Liver (tissue), 9 donors: ENCODE data around the gene GSE1. TPM values are rescaled to one million over a fixed set of nuclear protein-coding genes. Genes with fewer than 3 reads are reported as not detected.

Experiments
- DNase-seq: peaks from one replicate; pipeline ENCODE4 v3.0.0-alpha.2; 2017; ENCODE audit warnings: low spot score
- H3K27ac ChIP-seq, 2 donors: one replicate each; pipeline ENCODE4 v1.7.0; 2013; ENCODE audit warnings: inconsistent platforms in 2 of 2, low read length in 2 of 2, control low read depth in 1 of 2, low read depth in 1 of 2, mild to moderate bottlenecking in 1 of 2
- H3K27me3 ChIP-seq, 4 donors: one replicate each; pipeline versions ENCODE4 v1.6.1 to v1.7.0; 2013; ENCODE audit warnings: low read length in 3 of 4, inconsistent platforms in 1 of 4, mild to moderate bottlenecking in 1 of 4, moderate library complexity in 1 of 4; ENCODE audit not compliant: control insufficient read depth in 4 of 4, insufficient read depth in 4 of 4
- H3K36me3 ChIP-seq, 4 donors: one replicate each; pipeline versions ENCODE4 v1.6.1 to v1.7.0; 2013; ENCODE audit warnings: low read length in 3 of 4, mild to moderate bottlenecking in 3 of 4, low read depth in 1 of 4, moderate library complexity in 1 of 4; ENCODE audit not compliant: control insufficient read depth in 4 of 4, insufficient read depth in 3 of 4
- H3K4me1 ChIP-seq, 4 donors: one replicate each; pipeline versions ENCODE4 v1.6.1 to v1.7.0; 2013; ENCODE audit warnings: low read length in 3 of 4, mild to moderate bottlenecking in 3 of 4, moderate library complexity in 1 of 4; ENCODE audit not compliant: control insufficient read depth in 4 of 4, insufficient read depth in 4 of 4
- H3K4me3 ChIP-seq, 3 donors: one replicate each; pipeline versions ENCODE4 v1.6.1 to v1.7.0; 2013; ENCODE audit warnings: low read length in 3 of 3, control low read depth in 1 of 3, low read depth in 1 of 3, mild to moderate bottlenecking in 1 of 3
- H3K9ac ChIP-seq, 2 donors: one replicate each; pipeline ENCODE4 v1.7.0; 2013; ENCODE audit warnings: low read length in 2 of 2, mild to moderate bottlenecking in 2 of 2, moderate library complexity in 2 of 2, control low read depth in 1 of 2, low read depth in 1 of 2
- H3K9me3 ChIP-seq, 4 donors: one replicate each; pipeline versions ENCODE4 v1.6.1 to v1.7.0; 2013; ENCODE audit warnings: low read length in 3 of 4; ENCODE audit not compliant: control insufficient read depth in 4 of 4
- ATF3 ChIP-seq: IDR thresholded peaks from 2 replicates; pipeline ENCODE4 v1.6.1; 2016; ENCODE audit warnings: antibody characterized with exemption
- CTCF ChIP-seq: fragments of 150-350 bp; IDR thresholded peaks from 2 replicates; pipeline ENCODE4 v1.5.1; 2017; ENCODE audit warnings: improper control_type of control experiment, low read depth, low read length; ENCODE audit not compliant: missing input control
- EGR1 ChIP-seq, 2 donors: IDR thresholded peaks; 2 replicates each; pipeline ENCODE4 v1.6.1; 2016 to 2018; ENCODE audit warnings: antibody characterized with exemption in 2 of 2, low read depth in 2 of 2
- FOXA1 ChIP-seq: IDR thresholded peaks from 2 replicates; pipeline ENCODE4 v1.6.1; 2016; ENCODE audit warnings: antibody characterized with exemption
- FOXA2 ChIP-seq: IDR thresholded peaks from 2 replicates; pipeline ENCODE4 v1.6.1; 2016; ENCODE audit warnings: antibody characterized with exemption
- GABPA ChIP-seq, 2 donors: IDR thresholded peaks in 1 of 2; conservative IDR thresholded peaks in 1 of 2; 2 replicates each; pipeline ENCODE4 v1.6.1; 2016; ENCODE audit warnings: antibody characterized with exemption in 2 of 2, mild to moderate bottlenecking in 1 of 2, moderate library complexity in 1 of 2
- HNF4A ChIP-seq, 2 donors: conservative IDR thresholded peaks; 2 replicates each; pipeline ENCODE4 v1.6.1; 2016; ENCODE audit warnings: antibody characterized with exemption in 2 of 2, mild to moderate bottlenecking in 2 of 2
- HNF4G ChIP-seq: IDR thresholded peaks from 2 replicates; pipeline ENCODE4 v1.6.1; 2016; ENCODE audit warnings: antibody characterized with exemption
- MAX ChIP-seq: IDR thresholded peaks from 2 replicates; pipeline ENCODE4 v1.6.1; 2016; ENCODE audit warnings: antibody characterized with exemption
- NR2F2 ChIP-seq: IDR thresholded peaks from 2 replicates; pipeline ENCODE4 v1.6.1; 2016; ENCODE audit warnings: antibody characterized with exemption
- RAD21 ChIP-seq, 2 donors: IDR thresholded peaks; 2 replicates each; pipeline ENCODE4 v1.6.1; 2016; ENCODE audit warnings: antibody characterized with exemption in 2 of 2, mild to moderate bottlenecking in 2 of 2
- REST ChIP-seq: IDR thresholded peaks from 2 replicates; pipeline ENCODE4 v1.6.1; 2016; ENCODE audit warnings: antibody characterized with exemption, mild to moderate bottlenecking
- TAF1 ChIP-seq: conservative IDR thresholded peaks from 2 replicates; pipeline ENCODE4 v1.6.1; 2016; ENCODE audit warnings: antibody characterized with exemption, mild to moderate bottlenecking
- YY1 ChIP-seq: IDR thresholded peaks from 2 replicates; pipeline ENCODE4 v1.6.1; 2016; ENCODE audit warnings: antibody characterized with exemption, mild to moderate bottlenecking
- ZBTB33 ChIP-seq: IDR thresholded peaks from 2 replicates; pipeline ENCODE4 v1.6.1; 2016; ENCODE audit warnings: antibody characterized with exemption
- WGBS: extraction: QIAGEN DNeasy Blood & Tissue Kit; methylation state at CpG from one replicate; pipeline ENCODE4 v1.1.7; 2013; 5-methylcytosine and 5-hydroxymethylcytosine counted together
- polyA plus RNA-seq, 2 donors: library from polyadenylated mRNA; stranded (reverse) in 1 of 2; unstranded in 1 of 2; fragments of 200-250 nt in 1 of 2; fragments of >200 nt in 1 of 2; fragmentation: Nextera tagmentation in 1 of 2; extraction: Ambion mirVana in 1 of 2; gene quantifications; one replicate each; pipeline versions ENCODE4 v1.2.1 to v1.2.3, GENCODE V29; 2013 to 2015
- total RNA-seq, 2 donors: library from RNA; depleted of rRNA; stranded (reverse); fragments of >200 nt; gene quantifications; one replicate each; pipeline ENCODE4 v1.2.3, GENCODE V29; 2014
- donor health status: healthy.
- donor health status: healthy.
- donor health status: healthy.
- donor health status: healthy.
- donor health status: healthy.

GSE1 gene
- total and polyA plus RNA-seq, 4 donors, result 9.9 to 37.7 (median 25.2) TPM

GRCh38 chr16:85603203-85603755 lies 9.8 kb upstream of the GSE1 start:
- H3K27ac ChIP-seq, result no peak overlapping the region

GRCh38 chr16:85604145-85604705 lies 8.9 kb upstream of the GSE1 start:
- peaks cover 0 to 20% (median 2%) of the 10 kb centered on the region in 4 donors for H3K4me1 ChIP-seq
- TF ChIP-seq HNF4G, result no peak
- WGBS, result 96% methylated on average over 11 of the region's 11 CpGs

More at GRCh38 chr16:85603203-85603755, 9.8 kb upstream of the GSE1 start:
- H3K36me3 ChIP-seq, result no peaks in the 10 kb centered on the region
- no peaks in the 10 kb centered on the region for H3K9me3 ChIP-seq
- H3K4me1 ChIP-seq, result peaks cover 0 to 20% (median 2%) of the 10 kb centered on the region in 4 donors
- no peak overlapping the region for H3K9ac ChIP-seq
- H3K4me3 ChIP-seq, result no peak overlapping the region
- no peak for DNase-seq
- WGBS, result 83% methylated on average over 12 of the region's 12 CpGs
- no peak for TF ChIP-seq EGR1 (IDR thresholded peaks at IDR 0.05; ENCODE audit: low read depth in 2 of 2)
- no peak for TF ChIP-seq FOXA2
- no peak for TF ChIP-seq ATF3
- TF ChIP-seq HNF4A (conservative IDR thresholded peaks at IDR 0.05), result no peak
- no peaks in the 10 kb centered on the region for H3K27me3 ChIP-seq

GRCh38 chr16:85605051-85605911 lies 7.8 kb upstream of the GSE1 start:
- H3K27ac ChIP-seq, result no peak overlapping the region
- no peaks in the 10 kb centered on the region for H3K27me3 ChIP-seq
- H3K9me3 ChIP-seq, result no peaks in the 10 kb centered on the region
- H3K4me3 ChIP-seq, result no peak overlapping the region
- H3K9ac ChIP-seq, result no peak overlapping the region
- 85% methylated on average over 28 of the region's 28 CpGs for WGBS
- TF ChIP-seq ZBTB33 (no peak), EGR1 (IDR thresholded peaks at IDR 0.05; ENCODE audit: low read depth in 2 of 2) (no peak), GABPA (IDR thresholded peaks at IDR 0.05 in 1 of 2, conservative IDR thresholded peaks at IDR 0.05 in 1 of 2) (no peak), CTCF (no peak), TAF1 (no peak), MAX (no peak), YY1 (no peak), NR2F2 (no peak), RAD21 (IDR thresholded peaks at IDR 0.05) (no peak), HNF4A (conservative IDR thresholded peaks at IDR 0.05) (no peak), ATF3 (no peak), FOXA1 (no peak), REST (no peak), HNF4G (no peak)
- no peak for DNase-seq
- H3K4me1 ChIP-seq, result peaks cover 2 to 19% (median 7%) of the 10 kb centered on the region in 4 donors
- H3K36me3 ChIP-seq, result no peaks in the 10 kb centered on the region

More at GRCh38 chr16:85604145-85604705, 8.9 kb upstream of the GSE1 start:
- Histone ChIP-seq H3K27me3 (no peaks in the 10 kb centered on the region), H3K4me3 (no peak overlapping the region), H3K36me3 (no peaks in the 10 kb centered on the region), H3K9me3 (no peaks in the 10 kb centered on the region), H3K9ac (no peak overlapping the region), H3K27ac (no peak overlapping the region)
- DNase-seq, result no peak
